Measurements from ENCODE around the gene POP4. TPM values are rescaled to one million over a fixed set of nuclear protein-coding genes. Genes with fewer than 3 reads are reported as not detected.

The POP4 gene
- total RNA-seq, 1 donor from 2014 or later, result 50.0 TPM

GRCh38 chr19:29660835-29661234 lies 54.8 kb downstream of the POP4 start:
- peak in 1 of 2 donors; percentile 28 for DNase-seq (ENCODE audit: low read depth in 2 of 2)

DNA sequence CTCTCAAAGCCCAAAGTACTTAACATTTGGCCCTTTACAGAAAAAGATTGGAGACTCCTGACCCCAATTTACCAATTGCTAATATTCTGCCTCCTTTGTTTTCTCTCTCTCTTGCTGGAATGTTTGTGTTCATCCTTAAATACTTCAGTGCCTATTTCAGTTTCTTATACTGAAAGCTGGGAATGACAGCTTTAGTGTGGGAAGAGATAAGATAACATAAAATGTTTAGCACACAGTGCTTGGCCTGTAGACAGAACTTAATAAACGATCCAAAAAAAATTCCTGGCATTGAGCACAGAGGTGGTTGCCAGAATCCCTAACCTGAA lies 56.2 kb downstream of the POP4 start:
- no peak for DNase-seq (ENCODE audit: low read depth in 2 of 2)

- DNase-seq (ENCODE audit: low read depth in 2 of 2), result peak; percentile 33 to 84
These were observed 56.7 kb downstream of the POP4 start for GRCh38 chr19:29662604-29663404.

DNA sequence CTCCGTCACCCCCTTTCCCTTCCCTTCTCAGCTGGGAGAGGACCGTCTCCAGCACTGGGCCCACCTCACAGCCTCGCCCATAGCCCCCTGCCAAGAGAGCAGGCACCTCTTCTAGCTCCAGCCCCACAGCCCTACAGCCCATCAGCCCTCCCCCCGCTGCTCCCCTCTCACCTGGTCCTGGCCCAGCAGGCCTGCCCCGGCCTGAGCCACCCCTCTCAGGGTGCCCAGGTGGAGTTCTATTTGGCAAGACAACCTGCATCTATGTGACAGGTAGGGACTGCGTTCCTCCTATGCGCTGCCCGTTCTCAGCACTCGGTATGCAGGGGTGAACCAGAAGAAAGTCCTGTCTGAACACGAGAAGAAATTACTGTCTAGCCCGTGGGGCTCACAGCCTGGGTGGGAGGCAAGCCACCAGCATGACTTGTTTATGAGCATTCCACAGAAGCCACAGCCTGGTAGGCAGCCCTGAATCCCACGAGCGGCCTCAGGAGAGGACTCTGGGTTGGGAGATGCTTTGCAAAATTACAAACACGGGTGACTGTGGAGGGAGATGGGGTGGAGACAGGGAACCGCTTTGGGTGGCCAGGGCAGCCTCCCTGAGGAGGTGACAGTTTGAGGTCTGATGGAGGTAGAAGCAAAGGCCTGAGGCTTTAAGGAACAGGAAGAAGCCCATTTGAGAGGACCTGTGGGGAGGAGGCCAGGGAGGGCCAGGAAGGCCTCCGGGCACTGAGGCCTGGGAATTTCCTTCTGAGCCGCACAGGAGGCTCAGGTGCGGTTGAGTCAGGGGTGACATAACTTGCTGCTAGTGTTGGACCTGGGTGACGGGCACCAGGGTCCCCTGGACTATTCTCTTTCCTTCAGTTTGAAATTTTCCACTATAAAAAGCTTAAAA lies 58.0 kb downstream of the POP4 start:
- DNase-seq (ENCODE audit: low read depth in 2 of 2), result no peak

DNA sequence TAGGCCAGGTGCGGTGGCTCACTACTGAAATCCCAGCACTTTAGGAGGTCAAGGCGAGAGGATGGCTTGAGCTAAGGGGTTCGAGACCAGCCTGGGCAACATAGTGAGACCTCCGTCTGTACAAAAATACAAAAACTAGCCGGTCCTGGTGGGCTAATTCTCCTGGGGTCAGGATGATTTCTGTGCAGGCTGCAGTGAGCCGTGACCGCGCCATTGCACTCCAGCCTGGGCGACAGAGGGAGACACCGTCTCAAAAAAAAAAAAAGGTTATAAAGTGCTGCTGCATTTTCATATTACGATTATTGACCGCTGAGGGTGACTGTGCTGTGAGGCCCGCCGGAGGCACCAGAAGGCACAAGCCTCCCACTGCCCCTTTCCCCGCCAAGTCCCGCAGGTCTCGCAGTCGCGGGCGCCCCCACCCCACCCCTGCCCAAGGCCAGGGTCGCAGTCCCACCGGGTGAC lies 58.7 kb downstream of the POP4 start:
- no peak for DNase-seq (ENCODE audit: low read depth in 2 of 2)

DNA sequence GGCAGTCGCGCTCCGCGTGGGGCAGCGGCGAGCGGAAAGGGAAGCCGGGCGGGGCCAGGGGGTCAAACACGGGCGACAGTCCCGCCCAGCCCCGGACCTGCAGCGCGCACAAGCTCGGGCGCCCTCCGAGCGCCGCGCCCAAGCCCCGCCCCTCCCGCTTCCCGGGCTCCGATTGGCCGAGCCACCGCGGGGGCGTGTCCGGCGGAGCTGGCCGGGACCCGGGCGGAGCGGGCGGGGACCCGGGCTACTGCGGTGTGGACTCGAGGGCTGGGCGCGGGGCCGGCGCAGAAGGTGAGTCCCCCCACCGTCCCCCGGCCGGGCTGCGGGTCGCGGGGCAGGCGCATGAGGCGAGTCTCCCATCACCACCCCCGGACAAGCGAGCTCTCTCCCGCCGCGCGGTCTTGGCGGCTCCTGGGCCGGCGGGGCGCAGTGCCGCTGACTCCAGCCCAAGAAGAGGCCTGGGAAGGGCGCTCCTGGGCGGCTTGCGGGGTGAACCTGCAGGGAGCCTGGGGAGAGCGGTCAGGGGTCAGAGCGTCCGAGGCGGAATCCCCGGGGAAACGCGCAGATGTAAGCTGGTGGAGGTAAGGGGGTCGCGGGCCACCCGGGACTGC lies 59.2 kb downstream of the POP4 start, which contains the start of gene PLEKHF1:
PLEKHF1 (plus strand) TSS at position 247 of the 611 bp plus-strand sequence. CDS start 8,379 bp downstream, outside the sequence.
- DNase-seq (ENCODE audit: low read depth in 2 of 2), result peak; percentile 83 to 88

DNA sequence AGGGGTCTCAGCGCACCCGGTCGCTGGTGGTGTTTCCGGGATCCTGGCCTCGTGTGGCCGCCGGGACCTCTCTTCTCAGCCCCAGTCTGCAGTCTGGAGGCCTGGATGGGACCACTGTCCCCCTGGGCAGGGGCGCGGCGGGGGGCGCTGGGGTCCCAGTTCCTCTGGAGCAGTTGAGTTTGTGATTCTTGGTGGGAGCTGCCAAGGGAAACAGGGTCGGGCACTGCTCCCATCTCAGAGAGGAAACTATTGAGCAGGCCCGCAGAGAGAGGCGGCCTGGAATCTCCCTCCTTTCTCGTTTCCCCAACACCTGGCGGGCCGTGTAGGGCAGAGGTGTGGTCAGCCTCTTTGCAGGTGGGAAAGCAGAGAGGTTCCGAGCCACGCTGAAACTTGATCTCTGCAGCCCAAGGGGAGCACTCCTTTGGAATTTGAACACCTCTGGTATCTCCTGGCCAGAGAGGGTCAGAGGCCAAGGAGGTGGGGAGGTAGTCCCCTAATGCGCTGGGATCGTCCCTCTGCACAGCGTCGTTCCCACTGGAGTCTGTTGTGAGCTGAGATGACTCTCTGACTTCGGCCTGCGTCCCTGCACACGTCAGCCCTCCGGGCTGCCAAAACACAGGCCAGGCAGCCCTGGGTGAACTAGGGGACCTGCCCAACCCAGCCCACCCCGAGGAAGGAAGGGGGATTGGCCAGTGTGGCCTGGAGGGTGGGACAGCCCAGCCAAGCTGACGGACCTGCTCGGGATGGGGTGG lies 59.9 kb downstream of the POP4 start:
- peak; percentile 41 to 53 for DNase-seq (ENCODE audit: low read depth in 2 of 2)

Other genes starting within 250 kb of the POP4 start
- not detected in 2 replicates for gene VSTM2B, start 80.3 kb upstream of the POP4 start, total RNA-seq
- gene PLEKHF1, start 59.2 kb downstream of the POP4 start, total RNA-seq, result 3.6 and 5.0 TPM in 2 replicates
- 11.1 and 18.8 TPM in 2 replicates for gene C19orf12, start 109.0 kb downstream of the POP4 start, total RNA-seq
- gene CCNE1, start 205.7 kb downstream of the POP4 start, total RNA-seq, result 2.6 TPM in 2 replicates